Anterior cingulate cortex (tissue), 58 donors: ENCODE results near the gene CASTOR1.
A peak's percentile ranks its signal among the peaks of the same experiment; 100 is the strongest.

Source experiments
- DNase-seq, 58 donors: peaks; one replicate each; lab custom pipeline; 2025; lab: John Stamatoyannopoulos, UW

The CASTOR1 gene

GRCh38 chr22:30249049-30250038, 40.0 kb downstream of the CASTOR1 start:
- no peak for DNase-seq

GRCh38 chr22:30248484-30248883, 40.8 kb downstream of the CASTOR1 start:
- no peak for DNase-seq

- no peak for DNase-seq
Observed at GRCh38 chr22:30247974-30248373, 41.3 kb downstream of the CASTOR1 start.

- DNase-seq, result no peak
Observed at GRCh38 chr22:30247561-30247960, 41.7 kb downstream of the CASTOR1 start.

GRCh38 chr22:30246814-30247376, 42.4 kb downstream of the CASTOR1 start:
- DNase-seq, result no peak

- peak in 2 of 58 donors; percentile 23 to 24 for DNase-seq
Observed at GRCh38 chr22:30245985-30246813, 43.1 kb downstream of the CASTOR1 start, which contains the start of gene LIF. LIF (minus strand) TSS chr22:30246759; CDS start chr22:30246695, 64 bp downstream.

- no peak for DNase-seq
Observed at GRCh38 chr22:30245181-30245984, 43.9 kb downstream of the CASTOR1 start.

- DNase-seq, result no peak
Observed at GRCh38 chr22:30244641-30245040, 44.7 kb downstream of the CASTOR1 start.

- DNase-seq, result no peak
Observed at GRCh38 chr22:30244066-30244465, 45.2 kb downstream of the CASTOR1 start.

- no peak for DNase-seq
Observed at GRCh38 chr22:30243661-30244060, 45.6 kb downstream of the CASTOR1 start.

- DNase-seq, result no peak
Observed at GRCh38 chr22:30241576-30242371, 47.5 kb downstream of the CASTOR1 start.

GRCh38 chr22:30240541-30241417, 48.5 kb downstream of the CASTOR1 start:
- DNase-seq, result no peak

GRCh38 chr22:30239488-30240405, 49.6 kb downstream of the CASTOR1 start:
- no peak for DNase-seq

- no peak for DNase-seq
Observed at GRCh38 chr22:30238661-30239487, 50.4 kb downstream of the CASTOR1 start.

- no peak for DNase-seq
Observed at GRCh38 chr22:30238136-30238535, 51.2 kb downstream of the CASTOR1 start.

GRCh38 chr22:30236875-30237274, 52.4 kb downstream of the CASTOR1 start:
- DNase-seq, result no peak
